Raji (cell line): ENCODE measurements around the gene ERC2.

Experiments used
- POLR2A ChIP-seq: IDR thresholded peaks from 2 replicates; pipeline ENCODE4 v1.6.1; 2011; ENCODE audit warnings: low read depth, low read length, control low read depth; ENCODE audit not compliant: insufficient read depth

The ERC2 gene

DNA sequence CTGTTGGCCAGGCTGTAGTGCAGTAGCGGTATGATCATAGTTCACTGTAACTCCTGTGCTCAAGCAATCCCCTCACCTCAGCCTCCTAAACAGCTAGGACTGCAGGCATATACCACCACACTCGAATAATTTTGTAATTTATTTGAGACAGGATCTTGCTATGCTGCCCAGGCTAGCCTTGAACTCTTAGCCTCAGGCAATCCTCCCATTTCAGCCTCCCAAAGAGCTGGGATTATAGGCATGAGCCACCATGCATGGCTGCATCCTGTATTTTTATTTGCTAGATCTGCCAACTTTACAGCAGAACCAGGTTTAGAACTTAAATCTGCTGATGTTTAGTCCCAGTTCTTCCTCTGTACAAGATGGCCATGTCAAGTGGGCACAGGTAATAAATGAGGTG lies 69.6 kb downstream of the ERC2 start:
- no peak for TF ChIP-seq POLR2A

GRCh38 chr3:56397798-56398197 lies 70.5 kb downstream of the ERC2 start:
- no peak for TF ChIP-seq POLR2A

DNA sequence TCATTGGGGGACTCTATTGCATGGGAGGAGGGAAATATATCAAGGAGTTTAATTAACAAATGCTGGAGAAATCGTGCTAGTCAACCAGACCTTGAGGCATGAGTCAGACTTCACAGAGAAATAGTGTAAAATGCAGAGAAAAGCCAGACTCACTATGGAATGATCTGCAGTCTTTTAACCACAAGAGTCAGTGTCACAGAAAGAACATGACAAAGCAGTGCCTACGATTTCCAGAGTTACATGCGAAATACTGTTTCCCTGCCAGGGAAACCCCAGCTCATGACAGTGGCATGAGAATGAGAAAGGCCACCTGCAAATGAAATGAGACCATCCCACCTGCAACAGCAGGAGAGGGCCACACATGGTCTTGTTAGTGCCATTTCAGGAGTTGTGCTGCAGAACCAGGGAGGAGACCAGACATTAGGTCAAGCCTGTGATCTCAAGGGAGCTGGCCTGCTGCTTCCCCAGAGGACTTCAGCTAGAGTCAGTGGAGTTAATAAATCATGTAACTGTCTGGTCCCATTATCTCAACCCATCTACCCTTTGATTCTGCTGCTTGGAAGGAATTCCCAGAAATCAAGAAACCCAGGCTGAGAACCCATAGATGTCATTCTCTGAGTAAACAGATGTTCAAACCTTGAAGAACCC lies 79.0 kb downstream of the ERC2 start:
- TF ChIP-seq POLR2A: no peak

DNA sequence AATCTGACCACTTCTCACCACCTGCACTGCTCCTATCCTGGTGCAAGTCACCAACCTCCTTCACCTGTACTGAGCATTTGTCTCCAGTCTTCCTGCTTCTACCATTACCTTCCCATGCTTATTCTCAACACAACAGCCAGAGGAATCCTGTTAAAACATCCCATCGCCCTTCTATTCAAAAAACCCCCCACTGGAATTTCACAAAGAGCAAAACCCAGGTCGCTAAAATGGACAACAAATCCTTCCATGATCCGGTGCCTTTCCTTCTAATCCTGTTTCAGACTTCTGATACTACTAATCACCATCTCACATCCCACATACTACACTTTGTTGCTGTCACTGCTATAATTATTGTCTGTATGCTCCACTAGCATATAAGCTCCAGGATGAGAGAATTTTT lies 85.2 kb downstream of the ERC2 start:
- TF ChIP-seq POLR2A: no peak

- TF ChIP-seq POLR2A: no peak
Observed at GRCh38 chr3:56379723-56380287, 88.5 kb downstream of the ERC2 start.

DNA sequence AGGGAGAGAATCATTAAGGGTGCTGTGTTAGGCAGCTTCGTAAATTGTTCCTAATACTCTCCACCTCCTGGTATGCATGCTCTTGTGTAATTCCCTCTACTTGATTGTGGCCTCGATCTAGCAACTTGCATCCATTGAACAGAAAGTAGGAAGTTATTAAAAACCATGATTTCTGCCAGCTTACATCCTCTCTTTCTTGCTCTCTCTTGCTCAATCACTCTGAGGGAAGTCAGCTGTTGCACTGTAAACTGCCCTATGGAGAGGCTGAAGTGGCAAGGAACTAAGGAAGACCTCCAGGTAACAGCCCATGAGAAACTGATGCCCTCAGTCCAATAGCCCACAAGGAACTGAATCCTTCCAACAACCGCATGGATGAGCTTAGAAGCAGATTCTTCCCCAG lies 92.6 kb downstream of the ERC2 start:
- TF ChIP-seq POLR2A: no peak

DNA sequence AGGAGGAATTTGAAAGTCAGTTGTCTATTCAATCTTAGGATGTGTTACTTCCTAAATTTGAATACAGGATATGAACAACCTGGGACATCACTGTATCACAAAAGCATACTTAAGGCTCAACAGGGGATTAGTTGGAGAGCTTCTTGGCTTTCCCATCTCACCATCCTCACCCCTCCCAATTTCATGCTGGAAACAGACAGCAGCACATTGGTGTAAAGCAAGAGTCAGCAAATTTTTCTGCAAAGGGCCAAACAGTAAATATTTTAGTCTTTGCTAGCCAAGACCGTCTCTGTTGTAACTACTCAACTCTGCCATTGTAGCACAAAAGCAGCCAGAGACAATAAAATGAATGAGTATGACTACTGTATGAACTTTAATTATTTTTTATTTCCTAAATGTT lies 94.9 kb downstream of the ERC2 start:
- no peak for TF ChIP-seq POLR2A

- no peak for TF ChIP-seq POLR2A
Observed at GRCh38 chr3:56370991-56371775, 97.1 kb downstream of the ERC2 start.

DNA sequence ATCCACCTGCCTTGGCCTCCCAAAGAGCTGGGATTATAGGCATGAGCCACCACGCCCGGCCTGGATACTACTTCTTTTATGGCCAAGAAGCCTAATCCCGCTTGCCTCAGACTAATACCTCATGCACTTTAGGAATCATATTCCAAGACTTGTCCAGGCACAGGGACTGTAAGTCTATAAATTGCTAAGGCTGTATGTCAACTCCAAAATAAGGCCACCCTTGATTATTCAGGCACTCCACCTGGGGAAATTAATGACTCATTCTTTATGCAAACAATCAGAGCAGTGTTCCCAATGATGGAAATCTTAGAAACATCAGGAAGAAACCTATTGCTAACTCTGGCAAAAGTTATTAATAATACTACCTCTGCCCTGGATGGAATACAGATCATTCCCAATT lies 98.4 kb downstream of the ERC2 start:
- TF ChIP-seq POLR2A: no peak

GRCh38 chr3:56368846-56369245 lies 99.4 kb downstream of the ERC2 start:
- no peak for TF ChIP-seq POLR2A

DNA sequence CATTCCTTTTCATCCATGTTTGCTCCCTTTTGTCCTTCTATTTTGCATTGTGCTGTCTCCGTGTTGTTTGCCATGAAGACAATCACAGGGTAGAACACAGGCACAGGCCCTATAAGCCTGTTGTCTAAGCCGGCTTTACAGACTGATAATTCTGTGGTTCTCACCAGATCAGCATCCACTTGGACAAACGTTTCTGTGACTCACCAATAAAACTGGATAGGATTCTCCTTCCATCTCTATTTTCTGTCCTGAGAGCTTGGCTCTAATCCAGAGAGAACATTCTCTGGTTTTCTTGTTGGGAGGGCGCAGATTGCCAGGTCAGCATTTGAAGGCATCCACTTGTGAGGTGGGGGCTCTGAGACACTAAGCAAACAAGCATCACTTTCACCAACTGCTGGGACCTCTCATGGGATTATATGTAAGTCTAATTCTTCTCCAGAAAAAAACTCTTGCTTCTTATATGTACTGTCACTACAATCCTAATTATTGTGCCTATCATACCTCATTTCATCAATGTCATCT lies 101.6 kb downstream of the ERC2 start:
- TF ChIP-seq POLR2A: no peak

DNA sequence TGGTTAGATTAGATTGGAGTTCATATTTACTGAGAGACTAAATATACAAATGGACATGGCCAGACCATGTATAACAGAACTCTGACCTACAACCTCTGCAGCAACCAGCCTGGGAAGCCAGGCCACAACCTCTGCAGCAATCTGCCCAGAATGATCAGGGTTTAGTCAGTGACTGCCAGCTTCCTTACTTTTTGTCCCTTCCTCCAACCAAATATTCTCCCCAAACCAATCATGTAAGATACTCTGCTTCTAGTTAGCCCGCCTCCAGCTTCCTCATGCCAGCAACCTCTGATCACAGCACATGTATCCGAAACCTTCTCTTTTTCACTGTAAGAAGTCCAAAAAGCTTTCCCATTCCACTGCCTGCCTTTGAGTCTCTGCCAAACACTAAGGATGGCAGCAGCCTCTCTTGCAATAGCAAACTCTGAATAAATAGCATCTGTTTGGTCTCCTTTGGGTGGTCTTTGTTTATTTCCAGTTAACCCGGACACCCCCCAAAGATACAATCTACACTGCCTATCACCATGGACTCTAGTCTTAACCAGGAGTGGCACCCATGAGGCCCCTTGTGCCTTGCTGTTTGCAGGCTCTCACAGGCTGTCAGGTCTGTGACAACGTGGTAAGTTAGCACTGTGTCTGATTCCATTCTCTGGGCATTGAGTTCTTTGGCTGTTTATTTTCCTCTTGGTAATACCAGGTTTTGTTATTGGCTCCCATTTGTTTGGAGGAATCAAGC lies 102.2 kb downstream of the ERC2 start:
- no peak for TF ChIP-seq POLR2A

- TF ChIP-seq POLR2A: no peak
Observed at GRCh38 chr3:56364665-56365064, 103.6 kb downstream of the ERC2 start.

GRCh38 chr3:56363720-56364119 lies 104.5 kb downstream of the ERC2 start:
- no peak for TF ChIP-seq POLR2A

DNA sequence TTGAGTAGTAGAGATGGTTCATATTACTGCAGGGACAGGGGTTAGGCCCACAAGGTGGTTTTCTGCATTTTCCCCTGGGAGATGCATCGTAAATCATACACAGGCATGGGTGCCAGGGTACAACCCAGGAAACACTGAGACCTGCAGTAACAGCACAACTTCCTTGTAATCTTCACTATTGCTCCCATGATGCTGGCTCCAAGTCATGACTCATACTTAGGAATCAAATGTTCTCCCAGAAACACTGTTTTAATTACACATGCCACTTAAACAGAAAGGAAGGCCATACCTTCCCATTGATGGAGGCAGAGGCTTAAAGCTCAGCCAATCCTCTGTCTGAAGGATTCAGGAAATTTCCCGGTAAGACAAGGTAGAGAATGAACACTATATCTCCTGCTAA lies 106.5 kb downstream of the ERC2 start:
- no peak for TF ChIP-seq POLR2A
